Hepatocyte (in vitro differentiated cells): ENCODE measurements around the gene COL13A1. TPM values are rescaled to one million over a fixed set of nuclear protein-coding genes. Genes with fewer than 3 reads are reported as not detected.

Experiments used
- DNase-seq: peaks from one replicate; pipeline ENCODE4 v3.0.0-alpha.2; 2016; ENCODE audit warnings: low spot score
- H2AFZ ChIP-seq: fragments of 200-600 bp; sonication (generic); 2 replicates; pipeline ENCODE4 v1.6.0; 2016; ENCODE audit warnings: antibody characterized with exemption, mild to moderate bottlenecking
- H3K27ac ChIP-seq: fragments of 200-600 bp; sonication (generic); 2 replicates; pipeline ENCODE4 v1.5.1; 2016; ENCODE audit warnings: mild to moderate bottlenecking
- H3K27me3 ChIP-seq: fragments of 200-600 bp; sonication (generic); 2 replicates; pipeline ENCODE4 v1.6.1; 2016
- H3K36me3 ChIP-seq: fragments of 200-600 bp; sonication (generic); replicated peaks from 2 replicates; pipeline ENCODE4 v1.5.1; 2016; ENCODE audit warnings: low read depth; ENCODE audit not compliant: insufficient read depth
- H3K4me1 ChIP-seq: fragments of 200-600 bp; sonication (generic); 2 replicates; pipeline ENCODE4 v1.5.1; 2016; ENCODE audit warnings: mild to moderate bottlenecking, moderate library complexity; ENCODE audit not compliant: insufficient read depth
- H3K4me2 ChIP-seq: fragments of 200-600 bp; sonication (generic); 2 replicates; pipeline ENCODE4 v1.6.0; 2016
- H3K4me3 ChIP-seq: fragments of 200-600 bp; sonication (generic); 2 replicates; pipeline ENCODE4 v1.5.1; 2016; ENCODE audit warnings: mild to moderate bottlenecking
- H3K79me2 ChIP-seq: fragments of 200-600 bp; sonication (generic); 2 replicates; pipeline ENCODE4 v1.6.0; 2017; ENCODE audit warnings: mild to moderate bottlenecking
- H3K9me2 ChIP-seq: fragments of 200-600 bp; sonication (generic); replicated peaks from 2 replicates; pipeline ENCODE4 v1.6.0; 2017; ENCODE audit warnings: mild to moderate bottlenecking; ENCODE audit not compliant: insufficient read depth
- H3K9me3 ChIP-seq: fragments of 200-600 bp; sonication (generic); 2 replicates; pipeline ENCODE4 v1.5.1; 2016; ENCODE audit warnings: low read depth, mild to moderate bottlenecking
- H4K20me1 ChIP-seq: fragments of 200-600 bp; sonication (generic); 2 replicates; pipeline ENCODE4 v1.6.0; 2016; ENCODE audit warnings: mild to moderate bottlenecking; ENCODE audit not compliant: insufficient read depth, poor library complexity, severe bottlenecking
- CTCF ChIP-seq: fragments of 200-600 bp; sonication (generic); IDR thresholded peaks from 2 replicates; pipeline ENCODE4 v1.5.1; 2016; ENCODE audit warnings: antibody characterized with exemption, mild to moderate bottlenecking; ENCODE audit not compliant: poor library complexity
- EZH2 ChIP-seq: fragments of 200-600 bp; sonication (generic); IDR thresholded peaks from 2 replicates; pipeline ENCODE4 v1.6.1; 2016; ENCODE audit warnings: antibody characterized with exemption, mild to moderate bottlenecking, borderline replicate concordance
- EZH2phosphoT487 ChIP-seq: fragments of 200-600 bp; sonication (generic); IDR thresholded peaks from one replicate; pipeline ENCODE4 v1.6.1; 2018; ENCODE audit warnings: antibody characterized with exemption, mild to moderate bottlenecking, low read depth, moderate library complexity; ENCODE audit not compliant: unreplicated experiment, severe bottlenecking
- WGBS: methylation state at CpG from one replicate; pipeline ENCODE4 v1.1.6; 2016; ENCODE audit warnings: low lambda C conversion rate; ENCODE audit errors: missing lambda C conversion rate; 5-methylcytosine and 5-hydroxymethylcytosine counted together
- polyA plus RNA-seq: library from polyadenylated mRNA; unstranded; fragments of >200 nt; fragmentation: Nextera tagmentation; extraction: Ambion mirVana; gene quantifications from 2 replicates; pipeline ENCODE4 v1.2.1, GENCODE V29; 2016
- total RNA-seq: library from RNA; depleted of rRNA; stranded (reverse); fragments of >200 nt; gene quantifications from 2 replicates; pipeline ENCODE4 v1.2.3, GENCODE V29; 2014

Gene COL13A1
- total and polyA plus RNA-seq, 2 experiments from 2014 or later = 4.5 to 8.5 TPM

GRCh38 chr10:69802424-69803161, 887 bp downstream of the COL13A1 start:
- H2AFZ ChIP-seq = peak overlapping the region; percentile 58
- peaks cover 19% of the 10 kb centered on the region for H3K4me1 ChIP-seq
- H3K4me2 ChIP-seq = peak overlapping the region; percentile 92
- no peaks in the 10 kb centered on the region for H3K9me2 ChIP-seq
- peaks cover 34% of the 10 kb centered on the region for H3K27me3 ChIP-seq
- H3K27ac ChIP-seq = peak overlapping the region; percentile 17
- WGBS = under 1% methylated on average over 59 of the region's 80 CpGs
- H3K36me3 ChIP-seq = no peaks in the 10 kb centered on the region
- peak overlapping the region; percentile 72 for H3K4me3 ChIP-seq
- no peaks in the 10 kb centered on the region for H4K20me1 ChIP-seq
- peak; percentile 27 for TF ChIP-seq CTCF
- no peak for TF ChIP-seq EZH2phosphoT487
- TF ChIP-seq EZH2 = peak; percentile 57
- peak; percentile 59 for DNase-seq
- H3K9me3 ChIP-seq = no peaks in the 10 kb centered on the region
- no peaks in the 10 kb centered on the region for H3K79me2 ChIP-seq

GRCh38 chr10:69803809-69804208, 2.1 kb downstream of the COL13A1 start:
- H3K4me2 ChIP-seq = peak overlapping the region; percentile 92
- H3K4me3 ChIP-seq = no peak overlapping the region
- no peaks in the 10 kb centered on the region for H3K79me2 ChIP-seq

GRCh38 chr10:69804775-69805174, 3.1 kb downstream of the COL13A1 start:
- WGBS = 94% methylated on average over 5 of the region's 6 CpGs
- Histone ChIP-seq H3K27me3 (peaks cover 34% of the 10 kb centered on the region), H3K27ac (no peak overlapping the region), H4K20me1 (no peaks in the 10 kb centered on the region), H3K4me1 (peaks cover 15% of the 10 kb centered on the region), H2AFZ (no peak overlapping the region), H3K79me2 (no peaks in the 10 kb centered on the region), H3K9me3 (no peaks in the 10 kb centered on the region), H3K9me2 (no peaks in the 10 kb centered on the region), H3K4me2 (no peak overlapping the region), H3K36me3 (no peaks in the 10 kb centered on the region), H3K4me3 (no peak overlapping the region)
- TF ChIP-seq EZH2 (no peak), EZH2phosphoT487 (no peak), CTCF (no peak)
- DNase-seq = no peak

More at GRCh38 chr10:69803809-69804208, 2.1 kb downstream of the COL13A1 start:
- TF ChIP-seq EZH2 (no peak), CTCF (no peak), EZH2phosphoT487 (no peak)
- no peaks in the 10 kb centered on the region for H3K36me3 ChIP-seq
- no peak for DNase-seq
- H3K9me2 ChIP-seq = no peaks in the 10 kb centered on the region
- H4K20me1 ChIP-seq = no peaks in the 10 kb centered on the region
- H3K9me3 ChIP-seq = no peaks in the 10 kb centered on the region
- 84% methylated on average over 7 of the region's 7 CpGs for WGBS
- H3K27me3 ChIP-seq = peaks cover 34% of the 10 kb centered on the region
- no peak overlapping the region for H3K27ac ChIP-seq
- H2AFZ ChIP-seq = no peak overlapping the region
- H3K4me1 ChIP-seq = peaks cover 19% of the 10 kb centered on the region
